Endothelial cell of umbilical vein (primary cell): ENCODE data around the gene TRAPPC2. TPM values are rescaled to one million over a fixed set of nuclear protein-coding genes. Genes with fewer than 3 reads are reported as not detected.

Source experiments
- BruUV-seq: library from RNA; stranded (reverse); fragments of 400-500 nt; replicated peaks from 2 replicates; lab custom pipeline; 2021; lab: Mats Ljungman, UMichigan
- CTCF ChIA-PET: fragments of 300-600, 350-600 bp; sonication (Branson Sonifier 250); formaldehyde crosslinking; loops from one replicate; lab custom pipeline; 2021; ENCODE audit warnings: antibody characterized with exemption, inconsistent platforms; lab: Charles Lee
- POLR2A ChIA-PET: fragments of 300-600, 350-600 bp; sonication (Branson Sonifier 250); formaldehyde crosslinking; loops from one replicate; lab custom pipeline; 2021; ENCODE audit warnings: antibody characterized with exemption, inconsistent platforms; lab: Charles Lee
- DNase-seq: peaks from one replicate; pipeline ENCODE4 v3.0.0-alpha.2; 2011; ENCODE audit warnings: low read depth, low spot score
- FAIRE-seq: peaks from 2 replicates; lab custom pipeline; 2011; peaks lifted over from hg19 to GRCh38; lab: Jason Lieb, UNC
- H2AFZ ChIP-seq: 2 replicates; pipeline ENCODE4 v1.6.0; 2012; ENCODE audit warnings: low read depth, low read length, control low read depth, inconsistent platforms
- H3K27ac ChIP-seq: 2 replicates; pipeline ENCODE4 v1.5.1; 2011; ENCODE audit warnings: low read depth, mild to moderate bottlenecking, control low read depth, low read length, moderate library complexity; ENCODE audit not compliant: insufficient read depth
- H3K27me3 ChIP-seq, 2 experiments: 2 replicates each; pipeline versions ENCODE4 v1.6.0 to v1.6.1; 2011; ENCODE audit warnings: low read length in 2 of 2, mixed read lengths in 1 of 2; ENCODE audit not compliant: control insufficient read depth in 2 of 2, insufficient read depth in 2 of 2
- H3K36me3 ChIP-seq, 2 experiments: 2 replicates in 1 of 2; 3 replicates in 1 of 2; pipeline ENCODE4 v1.5.1; 2011; ENCODE audit warnings: low read length in 2 of 2, mild to moderate bottlenecking in 1 of 2, moderate library complexity in 1 of 2; ENCODE audit not compliant: control insufficient read depth in 2 of 2, insufficient read depth in 2 of 2; ENCODE audit errors: extremely low read depth in 1 of 2
- H3K4me1 ChIP-seq: 3 replicates; pipeline ENCODE4 v1.5.1; 2011; ENCODE audit warnings: mild to moderate bottlenecking, low read length; ENCODE audit not compliant: control insufficient read depth, insufficient read depth; ENCODE audit errors: extremely low read depth
- H3K4me2 ChIP-seq: 2 replicates; pipeline ENCODE4 v1.6.1; 2011; ENCODE audit warnings: low read length, control low read depth, mixed read lengths; ENCODE audit not compliant: insufficient read depth
- H3K4me3 ChIP-seq, 3 experiments: fragments of 200-600 bp in 1 of 3; sonication (generic), shearing (Covaris generic) in 1 of 3; replicated peaks in 1 of 3; 2 replicates each; pipeline ENCODE4 v1.5.1; 2011 to 2016; ENCODE audit warnings: control low read depth in 3 of 3, low read length in 3 of 3, mild to moderate bottlenecking in 2 of 3, inconsistent platforms in 1 of 3, low read depth in 1 of 3, moderate library complexity in 1 of 3; ENCODE audit not compliant: insufficient read depth in 1 of 3
- H3K79me2 ChIP-seq: 2 replicates; pipeline ENCODE4 v1.6.0; 2012; ENCODE audit warnings: low read length, inconsistent platforms; ENCODE audit not compliant: control insufficient read depth, insufficient read depth
- H3K9ac ChIP-seq: replicated peaks from 2 replicates; pipeline ENCODE3; 2011; ENCODE audit warnings: low read length, control low read depth; ENCODE audit not compliant: insufficient read depth; ENCODE audit errors: extremely low read depth
- H3K9me1 ChIP-seq: replicated peaks from 3 replicates; pipeline ENCODE4 v1.6.0; 2011; ENCODE audit warnings: mild to moderate bottlenecking, low read length; ENCODE audit not compliant: control insufficient read depth, insufficient read depth; ENCODE audit errors: extremely low read depth
- H3K9me3 ChIP-seq: replicated peaks from 2 replicates; pipeline ENCODE4 v1.5.1; 2012; ENCODE audit warnings: low read length, inconsistent platforms; ENCODE audit not compliant: control insufficient read depth, insufficient read depth
- H4K20me1 ChIP-seq: replicated peaks from 2 replicates; pipeline ENCODE3; 2011; ENCODE audit warnings: mild to moderate bottlenecking, low read length; ENCODE audit not compliant: control insufficient read depth, insufficient read depth; ENCODE audit errors: extremely low read depth
- CTCF ChIP-seq, 2 donors: IDR thresholded peaks; 1 replicate in 1 of 2; 2 replicates in 1 of 2; pipeline ENCODE4 v1.5.1; 2011; ENCODE audit warnings: low read length in 2 of 2, mild to moderate bottlenecking in 2 of 2, moderate library complexity in 2 of 2, control low read depth in 1 of 2, inconsistent platforms in 1 of 2, low read depth in 1 of 2; ENCODE audit not compliant: insufficient read depth in 1 of 2; ENCODE audit errors: extremely low read depth in 1 of 2
- EZH2 ChIP-seq: IDR thresholded peaks from 2 replicates; pipeline ENCODE4 v1.6.1; 2012; ENCODE audit warnings: borderline replicate concordance, low read depth, mild to moderate bottlenecking, moderate library complexity, low read length, inconsistent platforms; ENCODE audit not compliant: severe bottlenecking
- FOS ChIP-seq: IDR thresholded peaks from 2 replicates; pipeline ENCODE4 v1.6.1; 2011; ENCODE audit warnings: mild to moderate bottlenecking, low read length, moderate library complexity, borderline replicate concordance; ENCODE audit not compliant: insufficient read depth
- GATA2 ChIP-seq: IDR thresholded peaks from 2 replicates; pipeline ENCODE4 v1.7.0; 2011; ENCODE audit warnings: low read depth, mild to moderate bottlenecking, moderate library complexity, mixed read lengths, low read length; ENCODE audit not compliant: insufficient read length, insufficient read depth
- JUN ChIP-seq: IDR thresholded peaks from 2 replicates; pipeline ENCODE4 v1.6.1; 2011; ENCODE audit warnings: borderline replicate concordance, low read depth; ENCODE audit not compliant: insufficient read length, insufficient read depth
- MAX ChIP-seq: IDR thresholded peaks from 2 replicates; pipeline ENCODE4 v1.6.1; 2011; ENCODE audit not compliant: insufficient read depth, insufficient read length
- MYC ChIP-seq: IDR thresholded peaks from one replicate; pipeline ENCODE4 v1.6.1; 2011; ENCODE audit warnings: mild to moderate bottlenecking, low read depth, low read length
- POLR2A ChIP-seq: IDR thresholded peaks from 2 replicates; pipeline ENCODE4 v1.6.1; 2012; ENCODE audit warnings: low read depth, mild to moderate bottlenecking, control low read depth, low read length
- POLR2AphosphoS5 ChIP-seq: IDR thresholded peaks from 2 replicates; pipeline ENCODE4 v1.6.1; 2012; ENCODE audit warnings: low read depth, mild to moderate bottlenecking, control low read depth, low read length, moderate library complexity; ENCODE audit not compliant: insufficient read depth
- dilution Hi-C: fragments of 300-500 bp; cut with MboI; formaldehyde crosslinking; loops from one replicate; pipeline ENCODE4 v1.15.0; 2019; ENCODE audit warnings: low sequenced_read_pairs; ENCODE audit not compliant: extremely low pct_ligation_motif_present
- intact Hi-C: fragments of 100-400 bp; cut with micrococcal nuclease; formaldehyde crosslinking; loops from one replicate; pipeline ENCODE4 v1.10.0; 2022
- polyA plus RNA-seq, 4 experiments: library from polyadenylated mRNA; depleted of rRNA in 3 of 4; stranded (reverse) in 3 of 4; unstranded in 1 of 4; fragments of >200 nt; gene quantifications; 2 replicates each; pipeline versions ENCODE4 v1.2.1 to v1.2.3, GENCODE V29; 2011 to 2012; ENCODE audit warnings: missing spikeins in 1 of 4
- total RNA-seq: library from RNA; stranded (reverse); gene quantifications from 2 replicates; pipeline ENCODE4 v1.2.3, GENCODE V29; 2021

TRAPPC2 gene
- total and polyA plus RNA-seq, 2 donors (not counting 3 experiments of a cell fraction or from before 2014, with no cell fraction given), result 6.6 to 13.0 TPM

- Histone ChIP-seq H4K20me1 (no peaks in the 10 kb centered on the region), H2AFZ (no peak overlapping the region), H3K4me2 (no peak overlapping the region), H3K9me1 (no peaks in the 10 kb centered on the region), H3K9ac (no peak overlapping the region), H3K4me1 (peaks cover 4% of the 10 kb centered on the region), H3K27ac (no peak overlapping the region), H3K79me2 (no peaks in the 10 kb centered on the region), H3K9me3 (no peaks in the 10 kb centered on the region), H3K36me3 (no peaks in the 10 kb centered on the region), H3K4me3 (no peak overlapping the region), H3K27me3 (no peaks in the 10 kb centered on the region)
- FAIRE-seq (no peak), DNase-seq (no peak)
- intact Hi-C loops, result no loop called here
- no peak for TF ChIP-seq MYC
- no peak for TF ChIP-seq POLR2A
- TF ChIP-seq MAX, result no peak
- TF ChIP-seq EZH2, result no peak
- TF ChIP-seq POLR2AphosphoS5, result no peak
- TF ChIP-seq CTCF (IDR thresholded peaks at IDR 0.05; ENCODE audit: extremely low read depth in 1 of 2, insufficient read depth in 1 of 2, low read depth in 1 of 2, low read length in 2 of 2), result no peak
- no peak for TF ChIP-seq JUN
- no peak for TF ChIP-seq FOS
- TF ChIP-seq GATA2, result no peak
- ChIA-PET CTCF (no interaction called here), POLR2A (interaction anchor here (0.6 kb wide), 1 partner anchor 1741 kb away, joined by 7 read pairs; no protein-coding TSS in a partner anchor)
- dilution Hi-C loops, result no loop called here
- BruUV-seq, result no TSS peak
Observed at GRCh38 chrX:13776387-13776786, 42.0 kb upstream of the TRAPPC2 start.
